CD4-positive, alpha-beta T cell treated with Interleukin-4 for 1 hour (primary cell): ENCODE results near the gene CDHR1.
A peak's percentile ranks its signal among the peaks of the same experiment; 100 is the strongest.

Experiments used
- DNase-seq, 2 donors: peaks; one replicate each; pipeline ENCODE4 v3.0.0-alpha.2; 2020 to 2022

Gene CDHR1

DNA sequence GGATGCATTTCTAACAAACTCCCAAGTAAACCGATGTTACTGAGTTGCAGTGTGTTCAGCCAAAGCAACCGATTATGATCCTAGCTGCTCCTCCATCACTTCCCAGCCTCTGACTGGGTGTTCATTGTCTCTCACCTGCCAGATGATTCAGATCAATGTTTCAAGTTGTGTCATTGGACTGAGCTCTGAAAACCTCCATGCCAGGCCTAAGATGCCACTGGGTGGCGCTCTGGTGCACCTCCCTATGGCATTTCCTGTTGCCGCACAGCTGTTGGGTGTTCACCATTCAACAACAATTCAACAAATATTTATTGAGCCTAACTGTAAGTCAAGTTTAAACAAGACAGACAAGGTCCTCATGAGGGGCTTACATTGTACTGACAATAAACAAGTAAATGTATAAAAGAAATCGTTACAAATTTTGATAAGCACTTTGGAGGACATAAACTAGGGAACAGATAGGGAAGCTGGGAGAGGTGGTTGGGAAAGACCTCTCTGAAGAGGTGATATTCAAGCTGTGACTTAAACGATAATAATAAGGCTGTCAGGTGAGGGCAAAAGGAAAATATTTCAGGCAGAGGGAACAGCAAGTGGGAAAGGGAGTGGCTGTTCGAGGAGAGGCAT, 73.3 kb downstream of the CDHR1 start:
- peak; percentile 47 to 53 for DNase-seq

- no peak for DNase-seq
Measured at GRCh38 chr10:84269162-84269561, 74.8 kb downstream of the CDHR1 start.
